KBM-7 (cell line): Measurements from ENCODE around the gene MAK.
"Not testable (repeated sequence)": the region's sequence is repeated elsewhere in the genome, so short reads cannot be mapped to it uniquely, and the experiment has no call there.

Source experiments
- DNase-seq: peaks from one replicate; pipeline ENCODE4 v3.0.0-alpha.2; 2015
- in situ Hi-C: fragments of 300-500 bp; cut with MboI; formaldehyde crosslinking; loops from 2 replicates; pipeline ENCODE4 v1.14.3; 2020; ENCODE audit warnings: low sequenced_read_pairs, low pct_unique_long_range_greater_than_20kb, mixed read lengths

Gene MAK

DNA sequence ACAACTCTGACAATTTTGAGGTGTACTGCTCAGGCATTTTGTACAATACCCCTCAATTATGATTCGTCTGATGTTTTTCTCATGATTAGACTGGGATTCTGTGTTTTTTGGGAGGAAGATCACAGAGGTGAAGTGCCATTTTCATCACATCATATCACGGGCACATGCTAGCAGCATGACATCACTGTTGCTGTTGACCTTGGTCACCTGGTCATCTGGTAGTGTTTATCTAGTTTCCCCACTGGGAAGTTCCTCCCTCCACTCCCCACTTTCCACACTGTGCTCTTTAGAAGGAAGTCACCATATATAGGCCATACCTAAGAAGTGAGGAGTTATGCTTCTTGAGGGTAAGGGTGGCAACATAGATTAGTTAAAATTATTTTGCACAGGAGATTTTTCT lies 22.7 kb upstream of the MAK start:
- in situ Hi-C loops: no loop called here
- no peak for DNase-seq

GRCh38 chr6:10857259-10857658 lies 18.9 kb upstream of the MAK start:
- in situ Hi-C loops: no loop called here
- no peak for DNase-seq

DNA sequence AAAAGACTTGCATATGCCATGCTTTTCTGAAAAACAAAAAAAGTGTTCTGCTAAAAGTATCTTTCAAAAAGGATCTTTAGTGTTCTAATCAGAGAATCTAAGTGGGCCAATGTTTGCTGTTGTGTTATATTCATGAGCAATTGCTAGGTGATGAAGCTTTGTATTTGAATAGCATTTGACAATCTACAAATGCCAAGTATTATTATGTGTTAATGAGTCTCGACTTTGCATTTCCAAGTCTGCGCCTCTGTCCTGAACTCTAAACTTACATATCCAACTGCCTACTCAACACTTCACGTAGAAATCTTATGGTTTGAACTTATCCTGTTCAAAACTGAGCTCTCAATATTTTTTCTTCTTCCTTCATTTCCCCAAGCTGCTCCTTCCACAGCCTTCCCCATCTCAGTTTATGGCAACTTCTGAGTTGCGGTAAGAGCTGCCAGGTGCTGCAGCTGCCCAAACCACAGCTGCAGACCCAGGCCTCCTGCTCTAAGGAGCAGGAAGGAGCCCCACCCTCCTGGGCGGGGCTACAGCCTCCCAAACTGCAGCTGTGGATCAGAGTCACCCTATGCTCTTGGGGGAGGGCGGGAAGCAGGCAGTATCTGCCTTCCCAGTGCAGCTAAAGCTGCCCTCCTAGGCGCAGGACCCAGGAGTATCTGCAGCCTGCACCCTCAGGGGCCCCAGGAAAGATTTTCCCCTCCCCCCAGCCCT lies 16.7 kb upstream of the MAK start:
- in situ Hi-C loops: no loop called here
- DNase-seq: peak; percentile 77

GRCh38 chr6:10853849-10854300 lies 15.5 kb upstream of the MAK start:
- DNase-seq: peak; percentile 85

GRCh38 chr6:10852361-10852960 lies 14.1 kb upstream of the MAK start:
- in situ Hi-C loops: no loop called here
- no peak for DNase-seq

More at GRCh38 chr6:10853849-10854300, 15.5 kb upstream of the MAK start:
- in situ Hi-C loops: not testable (repeated sequence)

- DNase-seq: no peak
- in situ Hi-C loops: no loop called here
Observed at GRCh38 chr6:10850728-10851127, 12.4 kb upstream of the MAK start.

GRCh38 chr6:10849901-10850300 lies 11.6 kb upstream of the MAK start:
- no peak for DNase-seq
- in situ Hi-C loops: no loop called here

DNA sequence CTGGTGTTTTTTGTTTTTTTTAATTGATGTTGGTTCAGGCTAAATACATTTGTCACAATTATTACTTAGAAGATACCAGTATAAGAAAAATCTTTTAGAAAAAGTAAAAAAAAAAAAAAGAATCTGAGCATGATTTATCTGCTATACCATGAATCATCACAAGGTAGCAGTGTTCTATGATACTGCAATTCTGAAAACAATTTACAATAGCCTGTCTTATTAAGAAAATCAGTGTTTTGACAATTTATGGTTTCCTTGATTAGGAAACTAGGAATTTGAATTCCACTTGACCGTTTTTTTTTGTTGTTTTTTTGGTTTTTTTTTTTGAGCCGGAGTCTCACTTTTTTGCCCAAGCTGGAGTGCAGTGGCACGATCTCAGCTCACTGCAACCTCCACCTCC lies 9.3 kb upstream of the MAK start:
- peak; percentile 48 for DNase-seq
- in situ Hi-C loops: no loop called here

- no peak for DNase-seq
- in situ Hi-C loops: no loop called here
Observed at GRCh38 chr6:10843554-10843953, 5.2 kb upstream of the MAK start.

DNA sequence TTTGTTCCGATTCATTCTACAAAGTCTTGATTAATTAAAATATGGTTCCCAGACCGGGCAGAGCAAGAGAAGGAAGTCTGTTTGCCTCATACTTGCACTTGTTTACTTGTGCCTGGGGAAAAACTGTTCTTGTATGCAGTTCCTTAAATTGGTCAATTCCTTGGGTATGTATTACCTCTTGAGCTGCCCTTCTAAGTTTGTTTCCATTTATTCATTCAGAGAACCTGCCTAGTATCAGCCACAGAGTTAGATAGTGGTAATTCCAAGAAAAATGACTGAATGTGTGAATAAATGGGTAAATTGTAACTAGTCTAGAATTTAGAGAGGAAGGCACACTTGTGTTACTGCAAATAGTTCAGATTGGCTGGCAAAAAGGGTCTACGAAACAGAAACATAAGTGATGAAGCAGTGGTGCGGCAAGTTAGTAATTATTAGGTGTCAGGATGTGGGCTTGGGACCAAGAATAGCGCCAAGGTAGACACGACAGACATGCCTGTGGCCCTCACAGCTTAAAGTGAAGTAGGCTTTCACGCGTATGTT lies 525 bp upstream of the MAK start:
- DNase-seq: no peak
- in situ Hi-C loops: no loop called here

GRCh38 chr6:10837622-10837994 lies 731 bp downstream of the MAK start:
- DNase-seq: no peak
- in situ Hi-C loops: no loop called here

DNA sequence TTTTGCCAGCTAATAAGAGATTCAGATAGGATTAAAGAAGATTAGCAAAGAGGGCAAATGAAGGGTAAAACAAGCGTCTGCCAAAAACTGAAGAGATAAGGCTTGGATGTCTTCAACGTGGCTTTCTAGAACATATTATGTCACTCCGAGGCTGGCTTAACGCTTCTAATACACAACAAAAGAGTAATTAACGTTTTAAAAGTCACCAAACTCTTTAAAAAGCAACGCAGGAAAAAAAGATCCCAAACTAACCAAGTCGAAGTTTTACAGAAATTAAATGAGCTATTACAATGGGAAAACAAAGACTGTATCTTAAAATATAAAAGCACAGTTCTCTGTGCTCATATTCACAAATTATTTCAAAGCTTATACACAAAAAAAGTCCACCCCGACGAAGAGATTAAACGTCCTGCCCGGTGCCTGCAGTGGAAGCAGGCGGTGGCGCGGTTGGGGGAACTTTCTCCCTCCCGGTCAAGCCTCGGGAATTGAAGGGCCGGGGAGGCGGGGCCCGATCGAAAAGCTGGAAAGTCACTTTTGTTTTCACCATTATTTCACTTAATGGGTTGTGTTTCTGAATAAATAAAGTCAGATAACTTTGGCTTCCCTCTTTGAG lies 1.2 kb downstream of the MAK start:
- in situ Hi-C loops: no loop called here
- DNase-seq: no peak

GRCh38 chr6:10834823-10835222 lies 3.5 kb downstream of the MAK start:
- no peak for DNase-seq
- in situ Hi-C loops: no loop called here

GRCh38 chr6:10831609-10832008 lies 6.7 kb downstream of the MAK start:
- in situ Hi-C loops: no loop called here
- DNase-seq: no peak

GRCh38 chr6:10824819-10825218 lies 13.5 kb downstream of the MAK start:
- in situ Hi-C loops: no loop called here
- no peak for DNase-seq

DNA sequence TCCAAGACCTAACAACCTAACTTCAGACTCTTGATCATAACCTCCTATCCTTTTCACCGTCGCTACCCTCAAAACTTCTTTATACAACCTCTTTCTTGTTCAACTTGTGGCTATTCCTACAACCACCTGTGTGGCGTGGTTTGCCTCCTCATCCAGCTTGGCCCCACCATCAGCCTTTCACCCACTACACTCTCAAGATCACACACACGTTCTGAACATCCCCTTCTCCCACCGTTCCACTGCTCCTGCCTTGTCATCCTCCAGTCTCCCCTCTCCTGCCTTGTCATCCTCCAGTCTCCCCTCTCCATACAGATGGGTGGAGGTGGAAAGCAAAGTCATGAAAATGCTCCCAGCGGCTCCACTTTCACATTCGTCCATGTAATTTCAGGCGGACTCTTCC lies 14.0 kb downstream of the MAK start:
- in situ Hi-C loops: no loop called here
- DNase-seq: no peak

GRCh38 chr6:10814176-10814575 lies 24.2 kb downstream of the MAK start:
- DNase-seq, in situ Hi-C loops: not testable (repeated sequence)

GRCh38 chr6:10809098-10809497 lies 29.2 kb downstream of the MAK start:
- DNase-seq: no peak
- in situ Hi-C loops: no loop called here

DNA sequence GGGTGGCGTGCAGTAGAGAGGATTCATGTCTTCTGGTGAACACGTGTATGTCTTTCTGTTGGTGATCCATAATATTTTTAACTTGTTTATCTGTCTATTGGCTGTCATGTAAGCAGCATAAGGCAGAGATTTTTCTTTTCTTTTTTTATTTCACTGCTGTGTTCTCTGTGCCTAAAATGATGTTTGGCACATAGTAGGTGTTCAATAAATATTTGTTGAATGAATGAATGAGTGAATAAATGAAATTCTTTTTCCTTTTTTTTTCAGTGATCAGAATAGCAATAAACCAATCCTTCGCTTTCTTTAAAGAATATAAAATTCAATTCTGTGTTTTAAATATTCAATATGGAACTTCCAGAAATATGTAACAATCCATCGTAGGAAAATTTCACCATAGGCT lies 30.0 kb downstream of the MAK start:
- no peak for DNase-seq
- in situ Hi-C loops: no loop called here

DNA sequence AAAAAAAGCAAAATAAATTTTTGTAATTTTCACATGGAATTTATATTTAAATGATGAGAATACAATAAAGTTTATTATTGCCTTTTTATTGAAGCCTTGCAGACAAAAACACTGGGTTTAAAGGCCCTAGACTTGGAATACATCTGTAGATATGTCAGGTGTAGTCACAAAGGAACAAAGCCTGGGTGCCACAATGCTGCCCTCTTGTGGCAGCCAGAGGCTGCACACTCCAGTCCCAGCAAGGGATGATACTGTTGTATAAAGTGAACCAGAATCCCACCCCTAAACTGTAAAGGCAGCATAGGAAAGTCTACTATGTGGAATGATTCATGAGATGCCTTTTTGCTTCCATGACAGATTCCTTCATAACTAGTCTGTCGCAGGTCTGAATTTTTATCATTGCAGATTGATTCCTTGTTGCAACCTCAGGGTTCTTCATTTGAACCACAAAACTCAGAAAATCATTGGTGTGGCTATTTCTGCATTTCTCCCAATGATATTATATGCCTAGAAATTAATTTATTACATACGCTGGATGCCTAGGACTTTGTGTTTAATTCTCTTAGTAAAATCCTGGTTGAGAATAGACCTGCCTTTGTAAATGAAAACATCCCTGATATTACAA lies 37.0 kb downstream of the MAK start:
- in situ Hi-C loops: no loop called here
- DNase-seq: peak; percentile 75
